ENCODE results near the gene LMO2.
A peak's percentile ranks its signal among the peaks of the same experiment; 100 is the strongest.
"Not testable (repeated sequence)": the region's sequence is repeated elsewhere in the genome, so short reads cannot be mapped to it uniquely, and the experiment has no call there.

Gene LMO2

DNA sequence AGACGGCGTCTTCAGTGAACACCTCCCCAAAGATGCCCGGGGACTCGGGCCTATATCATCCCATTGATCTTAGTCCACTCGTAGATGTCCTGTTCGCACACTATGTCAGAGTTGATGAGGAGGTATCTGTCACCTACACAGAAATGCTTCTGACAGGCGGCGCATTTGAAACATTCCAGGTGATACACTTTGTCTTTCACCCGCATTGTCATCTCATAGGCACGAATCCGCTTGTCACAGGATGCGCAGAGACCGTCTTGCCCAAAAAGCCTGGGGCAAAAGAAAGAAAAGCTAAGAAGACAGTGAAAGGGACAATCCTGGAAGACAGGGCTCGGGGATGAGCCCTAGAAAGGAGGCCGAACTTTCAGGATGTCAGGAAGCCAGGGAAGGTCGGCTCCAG lies 32.6 kb downstream of the LMO2 start:
- no peak for DNase-seq

DNA sequence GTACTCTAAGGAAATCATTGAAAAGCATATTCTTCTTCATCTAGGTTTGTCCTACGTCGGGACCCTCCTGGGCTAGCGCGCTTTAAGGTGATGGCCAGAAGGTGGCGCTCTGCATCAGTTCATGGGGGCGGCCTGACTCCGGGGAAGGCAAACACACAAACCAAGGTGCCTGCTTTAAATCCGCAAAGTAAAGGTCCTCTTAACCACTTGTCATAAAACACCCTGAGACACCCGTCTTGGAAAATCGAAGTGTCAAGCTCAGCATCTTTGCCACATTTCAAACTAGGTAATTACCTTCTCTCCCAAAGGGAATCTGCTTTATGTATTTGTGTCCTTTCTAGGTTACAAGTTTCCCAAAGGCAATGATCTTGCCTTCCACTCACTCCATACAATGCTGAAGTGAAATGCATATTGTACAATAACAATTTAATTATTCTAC lies 33.9 kb downstream of the LMO2 start:
- DNase-seq, result peak; percentile 39

DNA sequence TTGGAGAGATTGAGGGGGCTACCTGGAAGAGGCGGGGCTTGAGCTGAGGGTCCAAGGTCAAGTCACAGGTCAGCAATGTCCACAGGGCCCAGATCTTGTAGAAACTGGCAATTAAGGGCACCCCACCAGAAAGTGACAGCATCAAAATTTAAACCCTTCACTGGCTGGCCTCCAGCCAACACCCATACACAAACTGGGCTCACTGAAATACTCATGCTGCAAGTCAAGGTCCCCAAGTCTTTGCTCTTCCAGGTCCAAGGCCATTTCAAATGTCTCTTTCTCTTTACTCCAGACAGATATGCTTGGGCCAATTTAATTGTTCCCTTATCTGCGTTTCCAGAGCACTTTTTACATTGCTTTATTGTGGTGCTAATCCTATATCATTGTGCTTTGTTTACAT lies 36.4 kb downstream of the LMO2 start:
- DNase-seq, result no peak

DNA sequence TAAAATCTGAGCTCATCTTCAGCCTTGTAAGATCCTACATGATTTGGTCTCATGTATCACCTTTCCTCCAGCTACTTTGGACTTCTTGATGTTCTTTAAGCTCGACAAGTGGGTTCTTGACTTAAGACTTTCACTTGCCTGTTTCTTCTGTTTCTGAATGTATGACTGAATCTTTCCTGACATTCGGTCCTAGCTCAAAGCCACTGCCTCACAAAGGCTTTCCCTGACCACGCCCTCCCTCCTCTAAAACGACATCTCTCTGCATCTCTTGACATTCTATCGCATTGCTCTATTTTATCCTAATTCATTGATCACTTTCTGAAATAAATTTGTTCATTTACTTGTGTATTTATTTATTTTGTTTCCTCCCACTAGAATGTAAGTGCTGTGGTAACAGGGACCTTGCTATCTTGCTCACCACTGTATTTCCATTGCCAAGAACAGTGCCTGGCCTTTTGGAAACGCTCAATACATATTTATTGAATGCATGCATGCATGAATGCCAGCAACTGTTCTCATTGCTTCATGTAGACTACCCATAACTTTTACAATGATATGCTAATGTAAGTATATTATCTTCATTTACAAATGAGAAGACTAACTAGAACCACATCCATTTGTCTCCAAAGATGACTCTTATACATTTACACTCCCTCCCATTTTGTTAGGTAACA lies 43.0 kb downstream of the LMO2 start:
- no peak for DNase-seq

DNA sequence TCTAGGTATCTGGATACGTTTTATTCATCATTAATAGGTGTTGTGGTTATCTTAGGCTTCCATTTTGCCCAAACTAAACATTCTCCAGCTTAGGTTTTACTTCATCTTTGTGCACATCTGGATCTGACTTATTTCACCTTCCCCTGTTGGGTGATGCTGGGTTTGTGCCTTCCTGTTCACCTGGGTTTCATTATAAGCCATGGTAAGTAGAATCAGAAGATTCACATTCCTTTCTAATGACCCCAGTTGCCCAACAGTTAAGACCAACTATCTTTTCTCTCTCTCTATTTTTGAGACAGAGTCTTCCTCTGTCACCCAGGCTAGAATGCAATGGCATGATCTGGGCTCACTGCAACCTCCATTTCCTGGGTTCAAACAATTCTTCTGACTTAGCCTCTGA lies 44.6 kb downstream of the LMO2 start:
- no peak for DNase-seq

DNA sequence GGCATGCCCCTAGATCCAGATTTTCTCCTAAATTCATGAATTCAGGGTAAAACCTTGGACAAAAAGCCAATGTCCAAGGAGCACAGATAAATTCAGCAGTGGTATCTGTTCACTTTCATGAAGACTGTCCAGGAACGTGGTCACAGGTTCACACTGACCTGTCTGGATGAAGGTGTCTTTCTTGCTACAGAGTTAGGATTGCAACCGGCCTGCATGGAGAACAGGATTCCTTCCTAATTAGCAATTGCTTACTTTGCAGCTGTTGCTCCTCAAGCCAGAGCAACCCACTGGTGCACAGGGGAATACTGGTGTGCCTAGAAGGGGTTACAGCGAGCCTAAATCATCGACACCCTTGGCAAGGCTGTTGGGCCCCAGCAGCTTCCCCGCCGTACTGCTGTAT lies 47.6 kb downstream of the LMO2 start:
- no peak for DNase-seq

DNA sequence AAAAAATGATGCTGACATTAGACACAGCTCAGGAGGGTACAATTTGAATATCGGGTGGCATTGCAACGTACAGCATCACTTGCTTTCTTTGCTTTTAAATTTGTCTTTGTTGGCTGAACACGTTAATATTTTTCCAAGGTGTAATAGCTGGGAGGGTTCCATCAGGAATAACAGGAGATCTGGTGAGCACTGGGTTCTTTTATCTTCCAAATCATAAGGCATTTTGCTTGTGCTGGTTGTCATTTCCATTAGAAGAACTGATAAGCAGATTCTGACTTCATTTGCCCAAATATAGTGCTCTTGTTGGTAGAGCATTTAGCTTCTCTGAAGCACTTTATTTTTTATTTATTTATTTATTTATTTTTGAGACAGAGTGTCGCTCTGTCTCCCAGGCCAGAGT lies 48.9 kb downstream of the LMO2 start:
- no peak for DNase-seq

DNA sequence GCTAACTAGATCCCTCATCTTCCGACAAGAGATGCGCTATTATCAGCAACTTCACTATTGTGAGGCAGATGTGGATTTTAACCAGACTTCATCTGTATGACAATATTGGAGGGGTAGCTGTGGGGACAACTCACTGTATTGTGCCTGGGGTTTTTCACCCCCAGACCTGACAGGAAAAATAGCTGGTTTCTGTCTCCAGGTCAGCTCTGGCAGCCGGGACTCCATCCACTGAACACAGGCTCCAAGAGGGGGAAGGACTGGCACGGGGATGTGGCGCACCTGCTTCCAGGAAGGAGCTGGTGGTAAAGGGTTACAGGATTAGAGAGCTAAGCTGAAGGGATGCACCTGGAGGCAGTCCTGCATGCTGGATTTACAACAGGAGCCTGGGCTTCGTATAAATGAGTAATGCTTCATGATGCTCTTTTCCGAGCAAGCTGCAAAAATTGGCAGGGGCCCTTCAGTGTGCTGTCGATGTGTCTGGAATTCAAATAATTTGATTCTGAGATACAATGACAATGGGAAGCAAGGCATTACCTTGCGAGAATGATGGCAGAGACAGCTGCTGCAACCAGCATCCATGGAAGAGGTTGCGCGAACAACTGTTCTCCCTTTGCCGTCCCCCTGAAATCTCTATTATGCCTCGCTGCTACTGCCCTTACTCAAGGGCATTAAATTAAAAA lies 49.5 kb downstream of the LMO2 start:
- DNase-seq, result no peak

DNA sequence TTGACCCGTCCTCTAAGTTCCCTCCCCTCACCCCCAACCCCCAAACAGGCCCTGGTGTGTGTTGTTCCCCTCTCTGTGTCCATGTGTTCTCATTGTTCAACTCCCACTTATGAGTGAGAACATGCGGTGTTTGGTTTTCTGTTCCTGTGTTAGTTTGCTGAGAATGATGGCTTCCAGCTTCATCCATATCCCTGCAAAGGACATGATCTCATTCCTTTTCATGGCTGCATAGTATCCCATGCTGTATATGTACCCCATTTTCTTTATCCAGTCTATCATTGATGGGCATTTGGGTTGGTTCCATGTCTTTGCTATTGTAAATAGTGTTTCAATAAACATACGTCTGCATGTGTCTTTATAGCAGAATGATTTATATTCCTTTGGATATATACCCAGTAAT lies 53.6 kb downstream of the LMO2 start:
- DNase-seq, result not testable (repeated sequence)

DNA sequence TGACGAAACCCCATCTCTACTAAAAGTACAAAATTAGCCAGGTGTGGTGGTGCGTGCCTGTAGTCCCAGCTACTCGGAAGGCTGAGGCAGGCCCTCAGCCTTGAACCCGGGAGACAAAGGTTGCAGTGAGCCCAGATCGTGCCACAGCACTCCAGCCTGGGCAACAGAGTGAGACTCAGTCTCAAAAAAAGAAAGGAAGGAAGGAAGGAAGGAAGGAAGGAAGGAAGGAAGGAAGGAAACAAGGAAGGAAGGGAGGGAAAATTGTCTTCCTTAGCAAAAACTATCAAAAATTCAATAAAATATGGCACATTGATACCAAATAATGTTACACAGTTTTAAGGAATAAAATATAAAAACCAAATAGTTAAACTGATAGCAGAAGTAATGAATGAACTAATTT lies 54.5 kb downstream of the LMO2 start:
- DNase-seq, result not testable (repeated sequence)

DNA sequence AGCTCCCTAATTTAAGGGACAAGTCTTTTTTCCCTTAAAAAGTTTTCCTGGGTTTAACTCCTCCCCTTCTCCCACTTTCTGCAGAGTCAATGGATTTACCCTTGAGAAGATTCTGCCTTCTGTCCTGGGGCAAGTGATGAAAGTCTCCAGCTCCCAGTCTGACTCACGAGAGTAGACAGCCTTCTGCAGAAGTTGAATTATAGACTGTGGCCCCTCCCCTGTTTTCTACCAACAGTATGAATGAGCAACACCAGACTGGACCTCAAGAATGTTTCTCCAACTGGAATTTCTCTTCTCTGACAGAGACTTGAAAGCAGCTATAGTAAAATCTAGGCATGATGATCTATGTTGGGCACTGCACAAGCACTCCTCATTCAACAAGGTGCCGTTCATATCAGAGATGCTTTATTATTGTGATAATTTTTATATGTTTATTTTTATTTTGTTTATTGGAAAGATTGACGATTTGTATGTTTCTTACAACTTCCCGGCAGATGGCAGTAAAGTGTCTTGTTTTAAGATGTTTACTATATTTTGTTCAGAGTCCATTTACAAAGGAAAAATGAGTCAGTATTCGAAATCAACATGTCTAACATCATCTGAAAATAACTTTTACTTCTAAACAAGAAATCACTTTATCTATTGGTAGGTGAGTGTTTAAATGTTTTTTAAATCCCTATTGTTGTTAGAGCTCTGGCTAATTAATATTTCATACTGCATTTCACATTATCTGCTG lies 56.6 kb downstream of the LMO2 start:
- DNase-seq, result peak; percentile 56

DNA sequence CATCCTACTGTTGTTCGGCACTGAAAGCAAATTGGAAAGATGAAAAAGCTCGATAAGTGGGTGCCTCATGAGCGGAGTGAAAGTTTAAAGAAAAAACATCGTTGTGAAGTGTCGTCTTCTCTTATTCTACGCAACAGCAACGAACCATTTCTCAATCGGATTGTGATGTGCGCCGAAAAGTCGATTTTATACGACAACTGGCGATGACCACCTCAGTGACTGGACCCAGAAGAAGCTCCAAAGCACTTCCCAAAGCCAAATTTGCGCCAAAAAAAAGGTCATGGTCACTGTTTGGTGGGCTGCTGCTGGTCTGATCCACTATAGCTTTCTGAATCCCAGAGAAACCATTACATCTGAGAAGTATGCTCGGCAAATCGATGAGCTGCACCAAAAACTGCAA lies 59.2 kb downstream of the LMO2 start:
- DNase-seq, result no peak

DNA sequence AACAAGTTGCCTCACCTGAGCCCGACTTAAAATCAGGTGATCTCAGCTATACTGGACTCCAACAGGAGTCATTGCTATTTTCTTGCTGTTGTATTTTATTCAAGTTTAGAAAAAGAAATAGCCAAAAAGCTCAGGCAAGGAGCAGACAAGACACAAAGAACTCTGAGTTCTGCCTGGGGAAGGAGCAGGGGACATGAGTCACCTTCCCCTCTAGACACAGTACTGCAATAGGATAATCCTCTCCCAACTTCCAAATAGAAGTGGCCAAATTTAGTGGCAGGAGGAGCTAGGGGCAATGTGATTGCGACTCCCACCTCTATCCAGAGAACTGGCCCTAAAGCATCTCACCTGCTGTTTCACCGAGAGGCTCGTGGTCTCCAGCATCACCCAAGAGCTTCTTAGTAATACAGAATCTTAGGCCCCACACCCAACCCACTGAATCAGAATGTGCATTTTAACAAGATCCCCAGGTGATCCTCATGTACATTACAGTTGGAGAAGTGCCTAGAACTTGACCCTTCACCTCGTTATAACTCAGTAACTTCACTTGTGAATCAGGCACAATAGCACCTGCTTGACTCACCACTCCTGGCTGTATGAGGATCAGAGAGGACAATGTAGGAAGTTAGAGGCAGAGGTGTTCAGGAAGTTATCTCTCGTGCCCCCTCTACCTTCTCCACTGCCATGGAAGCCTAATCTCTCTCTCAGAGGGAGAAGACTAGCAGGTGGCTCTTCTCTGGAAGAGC lies 60.8 kb downstream of the LMO2 start:
- DNase-seq, result no peak

DNA sequence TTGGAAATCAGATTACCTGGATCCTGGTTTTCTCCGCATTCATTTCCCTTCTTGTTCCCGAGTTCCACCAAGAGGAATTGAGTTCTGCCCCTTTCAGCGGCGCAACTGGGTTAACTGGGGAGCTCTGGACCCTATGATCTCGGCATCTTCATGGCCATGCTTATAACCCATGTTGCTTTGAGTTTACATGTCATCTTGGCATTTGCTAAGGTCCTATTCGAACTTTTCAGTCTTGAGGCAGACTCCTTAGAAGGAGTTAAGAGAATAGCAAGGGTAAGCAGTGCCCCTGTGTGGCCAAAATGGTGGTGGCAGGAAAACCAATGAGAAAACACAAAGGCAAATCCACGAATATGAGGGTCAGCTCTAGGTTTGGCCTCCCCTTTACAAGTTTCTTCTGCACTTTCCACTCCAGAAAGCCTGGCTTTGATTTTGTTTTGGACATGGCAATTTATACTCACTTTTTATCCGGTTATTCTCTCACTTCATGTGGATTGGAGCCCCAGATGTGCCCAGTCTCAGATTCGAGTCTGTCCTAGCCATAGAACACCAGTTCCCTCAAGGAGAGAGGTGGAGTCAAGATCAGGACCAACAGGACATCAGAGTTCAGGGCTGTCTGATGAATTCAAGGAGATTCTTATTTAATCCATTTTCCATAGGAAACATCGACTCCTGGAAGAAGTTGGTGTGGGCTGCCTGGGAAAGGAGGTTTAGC lies 62.3 kb downstream of the LMO2 start:
- peak; percentile 56 for DNase-seq

DNA sequence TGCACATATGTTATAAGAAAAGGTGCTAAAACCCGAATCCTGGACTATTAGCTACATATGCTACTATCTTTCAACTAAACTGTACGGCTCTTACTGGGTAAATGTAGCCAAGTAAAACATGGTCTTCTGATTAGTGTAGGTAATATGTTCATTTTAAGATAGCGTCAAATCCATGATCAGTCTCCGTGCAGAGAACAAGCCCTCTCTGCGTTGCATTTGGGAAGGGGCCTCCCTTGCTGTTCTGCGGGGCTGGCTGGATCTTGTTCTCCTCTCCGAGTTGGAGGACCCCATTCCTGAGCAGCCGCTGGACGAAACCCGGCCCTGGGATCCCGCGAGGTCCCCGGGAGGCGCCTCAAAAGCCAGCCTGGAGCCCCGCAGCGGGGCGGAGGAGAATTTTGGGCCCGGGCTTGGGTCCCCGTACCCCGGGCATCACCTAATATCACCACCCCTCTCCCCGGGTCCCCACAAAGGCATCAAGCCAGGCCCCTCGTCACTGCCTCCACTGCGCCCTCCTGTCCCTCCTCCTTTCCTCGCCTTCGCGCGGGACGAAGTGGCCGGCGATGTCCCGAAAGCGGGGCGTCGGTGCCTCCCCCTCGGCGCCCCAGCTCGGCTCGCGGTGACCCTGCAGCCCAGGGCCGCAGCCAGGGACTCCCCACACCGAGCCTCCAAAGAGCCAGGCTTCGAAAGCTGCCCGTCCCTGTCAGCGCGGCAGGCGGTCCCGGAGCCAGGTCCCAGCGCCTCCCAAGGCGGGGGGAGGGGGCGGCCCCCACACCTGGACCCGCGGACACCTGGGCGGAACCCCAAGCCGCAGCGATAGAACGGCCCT lies 63.1 kb downstream of the LMO2 start:
- DNase-seq, result no peak

DNA sequence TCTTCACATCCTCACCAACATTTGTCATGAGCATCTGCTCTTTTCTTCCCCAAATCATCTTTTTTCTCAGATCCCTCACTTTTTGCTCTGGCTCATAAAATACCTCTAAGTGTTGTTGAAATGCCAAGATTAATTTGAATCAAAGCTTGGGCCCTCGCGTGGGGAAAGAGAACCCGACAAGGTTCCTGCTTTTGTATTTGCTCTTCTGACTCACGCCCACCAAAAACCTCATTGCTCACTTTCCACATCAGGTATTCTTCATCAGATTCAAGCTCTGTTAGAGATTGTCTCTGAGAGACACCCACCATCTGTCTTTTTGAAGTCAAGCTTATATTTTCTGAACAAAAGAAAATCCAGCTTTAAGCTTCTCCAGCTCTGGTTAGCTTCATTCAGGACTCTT lies 64.7 kb downstream of the LMO2 start:
- DNase-seq, result no peak

DNA sequence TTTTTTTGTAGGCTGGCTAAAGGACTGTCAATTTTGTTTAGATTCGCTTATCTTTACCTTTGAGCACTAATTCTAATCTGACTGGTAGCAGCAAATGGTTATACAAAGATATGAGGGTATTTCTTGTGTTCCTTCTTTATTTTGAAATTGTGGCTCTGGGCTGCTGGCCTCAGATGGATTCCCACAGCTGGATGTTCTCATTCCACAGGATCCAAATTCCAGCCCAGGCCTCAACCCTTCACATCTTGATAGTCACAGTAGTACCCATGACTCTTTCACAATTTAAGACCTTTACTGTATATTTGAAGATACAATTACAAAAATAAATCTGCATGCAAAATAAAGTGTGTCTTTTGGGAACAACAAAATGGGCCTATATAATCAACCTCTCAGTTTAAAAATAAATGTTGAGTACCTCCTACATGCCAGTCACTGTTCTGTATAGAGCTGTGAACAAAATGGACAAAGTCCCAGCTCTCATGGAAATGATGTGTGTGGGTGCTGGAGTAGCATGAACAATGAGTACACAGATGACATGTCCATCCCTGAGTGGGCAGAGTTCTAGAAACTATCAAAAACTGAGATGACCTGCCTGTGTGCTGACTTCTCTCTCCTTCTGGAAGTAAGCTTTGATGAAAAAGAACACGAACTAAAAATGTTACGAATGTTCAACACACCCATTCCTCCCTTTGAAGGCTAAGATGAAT lies 65.9 kb downstream of the LMO2 start:
- no peak for DNase-seq

DNA sequence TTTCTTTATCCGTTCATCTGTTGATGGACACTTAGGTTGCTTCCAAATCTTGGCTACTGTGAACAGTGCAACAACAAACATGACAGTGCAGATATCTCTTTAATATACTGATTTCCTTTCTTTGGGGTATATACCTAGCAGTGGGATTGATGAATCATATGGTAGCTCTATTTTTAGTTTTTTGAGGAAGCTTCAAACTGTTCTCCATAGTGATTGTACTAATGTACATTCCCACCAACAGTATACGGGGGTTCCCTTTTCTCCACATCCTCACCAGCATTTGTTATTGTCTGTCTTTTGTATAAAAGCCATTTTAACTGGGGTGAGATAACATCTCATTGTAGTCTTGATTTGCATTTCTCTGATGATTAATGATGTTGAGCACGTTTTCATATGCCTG lies 68.9 kb downstream of the LMO2 start:
- not testable (repeated sequence) for DNase-seq

DNA sequence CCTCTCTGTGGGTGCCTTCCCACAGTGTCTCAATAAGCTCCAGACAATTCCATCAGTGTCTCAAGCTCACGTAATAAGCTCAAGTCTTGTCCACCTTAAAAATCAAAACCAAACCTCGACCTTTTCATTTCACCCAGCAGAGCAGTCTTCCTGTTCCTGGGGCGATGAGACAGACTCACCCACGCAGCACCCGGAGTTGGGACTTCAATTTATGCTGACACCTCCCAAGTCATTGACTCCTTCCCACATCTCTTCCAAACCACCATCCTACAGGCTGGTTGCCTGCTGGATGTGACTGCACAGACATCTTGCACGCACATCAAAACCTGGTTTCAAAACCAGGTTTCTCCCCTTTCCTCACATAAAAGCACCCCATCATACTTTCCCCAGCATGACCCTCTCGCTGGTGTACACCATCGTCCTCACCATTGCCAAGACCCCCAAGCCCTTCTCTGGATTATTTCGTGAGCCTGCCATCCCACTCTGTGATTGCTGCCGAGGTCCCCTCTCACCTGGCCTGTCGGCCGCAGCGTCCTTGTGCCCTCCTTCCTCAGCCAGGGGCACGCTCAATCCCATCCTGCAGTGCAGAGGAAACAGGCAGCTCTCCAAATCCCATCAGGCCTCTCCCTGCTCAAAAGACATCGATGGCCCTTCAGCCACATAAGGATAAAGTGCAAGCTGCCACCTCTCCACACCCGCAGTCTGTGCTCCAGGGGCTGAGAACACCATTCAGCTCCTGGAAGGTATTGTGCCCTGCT lies 72.4 kb downstream of the LMO2 start:
- DNase-seq, result no peak
